GM13976 (cell line): ENCODE data around the gene KANK3.
A peak's percentile ranks its signal among the peaks of the same experiment; 100 is the strongest.

Source experiments
- DNase-seq: peaks from one replicate; pipeline ENCODE4 v3.0.0; 2012; ENCODE audit warnings: low spot score
- in situ Hi-C: fragments of 300-500 bp; cut with MboI; formaldehyde crosslinking; loops from one replicate; pipeline ENCODE4 v1.12.0; 2022; ENCODE audit warnings: low sequenced_read_pairs, mixed read lengths, inconsistent platforms; ENCODE audit not compliant: unreplicated experiment
- TF ChIP-seq, protein P1 (sequence below): IDR thresholded peaks from 2 replicates; pipeline ENCODE4 v1.5.1; 2012; ENCODE audit warnings: borderline replicate concordance, mild to moderate bottlenecking; ENCODE audit not compliant: insufficient read depth; ENCODE audit errors: extremely low read depth, missing control alignments, control extremely low read depth

The KANK3 gene

DNA sequence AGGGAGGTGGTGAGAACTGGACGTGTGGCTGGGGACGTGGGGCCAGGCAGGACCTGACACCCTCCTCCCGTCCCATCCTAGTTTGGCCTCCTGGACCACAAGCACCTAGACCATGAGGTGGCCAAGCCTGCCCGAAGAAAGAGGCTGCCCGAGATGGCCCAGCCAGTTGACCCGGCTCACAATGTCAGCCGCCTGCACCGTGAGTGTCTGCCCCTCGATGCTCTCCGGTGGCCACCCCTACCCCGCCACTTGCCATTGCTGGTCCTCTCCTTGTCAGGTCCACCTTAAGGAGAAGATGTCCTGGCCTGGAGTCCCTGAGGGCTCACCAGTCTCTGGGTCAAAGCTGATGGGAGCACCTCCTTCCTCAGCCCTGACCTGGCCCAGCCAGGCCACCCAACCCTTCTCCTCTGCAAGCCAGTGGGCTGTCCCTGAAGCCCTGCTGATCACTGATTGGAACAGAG, 23.1 kb upstream of the KANK3 start:
- peak; percentile 36 for DNase-seq
- TF ChIP-seq, protein P1, sequence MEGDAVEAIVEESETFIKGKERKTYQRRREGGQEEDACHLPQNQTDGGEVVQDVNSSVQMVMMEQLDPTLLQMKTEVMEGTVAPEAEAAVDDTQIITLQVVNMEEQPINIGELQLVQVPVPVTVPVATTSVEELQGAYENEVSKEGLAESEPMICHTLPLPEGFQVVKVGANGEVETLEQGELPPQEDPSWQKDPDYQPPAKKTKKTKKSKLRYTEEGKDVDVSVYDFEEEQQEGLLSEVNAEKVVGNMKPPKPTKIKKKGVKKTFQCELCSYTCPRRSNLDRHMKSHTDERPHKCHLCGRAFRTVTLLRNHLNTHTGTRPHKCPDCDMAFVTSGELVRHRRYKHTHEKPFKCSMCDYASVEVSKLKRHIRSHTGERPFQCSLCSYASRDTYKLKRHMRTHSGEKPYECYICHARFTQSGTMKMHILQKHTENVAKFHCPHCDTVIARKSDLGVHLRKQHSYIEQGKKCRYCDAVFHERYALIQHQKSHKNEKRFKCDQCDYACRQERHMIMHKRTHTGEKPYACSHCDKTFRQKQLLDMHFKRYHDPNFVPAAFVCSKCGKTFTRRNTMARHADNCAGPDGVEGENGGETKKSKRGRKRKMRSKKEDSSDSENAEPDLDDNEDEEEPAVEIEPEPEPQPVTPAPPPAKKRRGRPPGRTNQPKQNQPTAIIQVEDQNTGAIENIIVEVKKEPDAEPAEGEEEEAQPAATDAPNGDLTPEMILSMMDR = no peak
- in situ Hi-C loops = no loop called here

DNA sequence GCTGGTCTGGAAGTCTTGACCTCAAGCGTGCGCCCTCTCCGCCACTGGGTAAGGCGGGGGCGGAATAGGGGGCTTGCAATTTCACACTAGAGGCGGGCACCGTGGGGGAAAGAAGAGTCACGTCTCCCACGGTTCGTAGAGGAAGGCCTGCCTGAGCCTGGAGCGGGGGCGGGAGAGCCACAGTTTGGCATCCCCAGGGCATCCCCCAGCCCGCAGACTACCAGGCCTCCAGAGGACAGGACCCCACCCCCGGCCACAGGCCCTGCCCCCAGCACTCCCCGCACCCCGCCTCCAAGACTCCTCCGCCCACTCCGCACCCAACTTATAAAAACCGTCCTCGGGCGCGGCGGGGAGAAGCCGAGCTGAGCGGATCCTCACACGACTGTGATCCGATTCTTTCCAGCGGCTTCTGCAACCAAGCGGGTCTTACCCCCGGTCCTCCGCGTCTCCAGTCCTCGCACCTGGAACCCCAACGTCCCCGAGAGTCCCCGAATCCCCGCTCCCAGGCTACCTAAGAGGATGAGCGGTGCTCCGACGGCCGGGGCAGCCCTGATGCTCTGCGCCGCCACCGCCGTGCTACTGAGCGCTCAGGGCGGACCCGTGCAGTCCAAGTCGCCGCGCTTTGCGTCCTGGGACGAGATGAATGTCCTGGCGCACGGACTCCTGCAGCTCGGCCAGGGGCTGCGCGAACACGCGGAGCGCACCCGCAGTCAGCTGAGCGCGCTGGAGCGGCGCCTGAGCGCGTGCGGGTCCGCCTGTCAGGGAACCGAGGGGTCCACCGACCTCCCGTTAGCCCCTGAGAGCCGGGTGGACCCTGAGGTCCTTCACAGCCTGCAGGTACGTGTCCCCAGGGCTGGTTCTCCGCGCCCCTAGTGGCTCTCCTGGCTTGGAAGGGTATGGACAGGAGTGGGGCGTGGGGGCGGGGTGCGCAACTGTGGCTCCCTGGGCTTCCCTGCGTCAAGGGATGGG, 21.0 kb upstream of the KANK3 start, which contains the start of gene ANGPTL4:
ANGPTL4 (plus strand) TSS at position 353 of the 969 bp plus-strand sequence; CDS start at position 520, 167 bp downstream.
- in situ Hi-C loops = no loop called here
- DNase-seq = peak; percentile 78

DNA sequence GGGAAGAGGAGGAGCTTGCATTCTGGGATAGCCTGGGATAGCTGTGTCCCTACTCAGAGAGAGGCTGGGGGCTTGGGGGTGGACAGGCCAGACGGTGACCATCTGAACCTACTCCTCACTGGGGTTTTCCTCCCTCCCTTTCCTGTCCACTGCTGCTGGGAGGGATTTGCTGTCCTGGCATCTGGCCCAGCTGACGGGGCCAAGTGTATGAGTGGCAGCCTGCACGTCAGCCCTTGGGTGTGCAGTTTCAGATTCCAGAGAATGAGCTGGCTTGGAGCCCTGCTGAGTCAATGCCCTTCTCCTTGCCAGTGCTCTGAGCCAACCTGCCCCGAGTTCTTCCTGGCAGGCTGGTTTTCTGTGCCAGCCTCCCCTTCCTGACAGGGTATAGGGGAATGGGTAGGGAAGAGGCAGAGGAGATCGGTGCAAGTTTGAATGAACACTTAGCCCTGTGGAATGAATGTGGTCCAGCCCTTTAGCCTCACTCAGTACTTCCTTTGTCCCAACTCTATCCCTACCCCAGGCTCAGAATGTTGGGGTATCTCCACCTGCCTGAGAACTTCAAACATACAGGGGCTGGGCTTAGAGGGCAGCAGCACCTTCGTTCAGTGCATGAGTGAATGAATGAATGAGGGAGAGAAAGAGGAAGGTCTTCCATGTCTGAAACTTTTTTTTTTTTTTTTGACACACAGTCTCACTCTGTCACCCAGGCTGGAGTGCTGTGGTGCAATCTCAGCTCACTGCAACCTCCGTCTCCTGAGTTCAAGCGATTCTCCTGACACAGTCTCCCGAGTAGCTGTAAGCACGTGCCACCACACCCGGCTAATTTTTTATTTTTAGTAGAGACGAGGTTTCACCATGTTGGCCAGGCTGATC, 19.1 kb upstream of the KANK3 start:
- DNase-seq = no peak
- in situ Hi-C loops = no loop called here
- TF ChIP-seq, protein P1 = no peak

More for the DNA sequence above, 21.0 kb upstream of the KANK3 start, which contains the start of gene ANGPTL4:
- TF ChIP-seq, protein P1 = no peak

DNA sequence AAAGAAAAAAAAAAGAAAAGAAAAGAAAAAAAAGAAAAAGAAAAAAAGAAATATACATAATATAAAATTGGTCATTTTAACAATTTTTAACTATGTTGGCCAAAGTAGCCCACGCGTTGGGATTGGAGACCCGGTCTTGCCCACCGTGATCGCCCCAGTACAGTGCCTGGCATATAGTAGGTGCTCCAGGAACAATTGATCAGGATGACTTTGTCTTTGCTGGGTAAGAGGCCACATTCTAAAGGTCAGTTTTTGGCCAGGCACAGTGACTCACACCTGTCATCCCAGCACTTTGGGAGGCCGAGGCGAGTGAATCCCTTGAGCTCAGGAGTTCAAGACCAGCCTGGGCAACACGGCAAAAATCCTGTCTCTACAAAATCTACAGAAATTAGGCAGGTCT, 17.1 kb upstream of the KANK3 start:
- DNase-seq = no peak
- in situ Hi-C loops = no loop called here
- TF ChIP-seq, protein P1 = no peak

DNA sequence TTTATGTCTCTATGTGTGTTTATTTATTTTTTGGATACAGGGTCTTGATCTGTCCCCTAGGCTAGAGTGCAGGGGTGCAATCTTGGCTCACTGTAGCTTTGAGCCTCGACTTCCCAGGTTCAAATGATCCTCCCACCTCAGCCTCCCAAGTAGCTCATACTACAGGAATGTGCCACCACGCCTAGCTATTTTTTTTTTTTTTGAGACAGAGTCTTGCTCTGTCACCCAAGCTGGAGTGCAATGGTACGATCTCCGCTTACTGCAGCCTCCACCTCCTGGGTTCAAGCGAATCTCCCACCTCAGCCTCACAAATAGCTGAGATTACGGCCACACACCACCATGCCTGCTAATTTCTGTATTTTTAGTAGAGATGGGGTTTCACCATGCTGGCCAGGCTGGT, 15.9 kb upstream of the KANK3 start:
- TF ChIP-seq, protein P1 = no peak
- in situ Hi-C loops = no loop called here

DNA sequence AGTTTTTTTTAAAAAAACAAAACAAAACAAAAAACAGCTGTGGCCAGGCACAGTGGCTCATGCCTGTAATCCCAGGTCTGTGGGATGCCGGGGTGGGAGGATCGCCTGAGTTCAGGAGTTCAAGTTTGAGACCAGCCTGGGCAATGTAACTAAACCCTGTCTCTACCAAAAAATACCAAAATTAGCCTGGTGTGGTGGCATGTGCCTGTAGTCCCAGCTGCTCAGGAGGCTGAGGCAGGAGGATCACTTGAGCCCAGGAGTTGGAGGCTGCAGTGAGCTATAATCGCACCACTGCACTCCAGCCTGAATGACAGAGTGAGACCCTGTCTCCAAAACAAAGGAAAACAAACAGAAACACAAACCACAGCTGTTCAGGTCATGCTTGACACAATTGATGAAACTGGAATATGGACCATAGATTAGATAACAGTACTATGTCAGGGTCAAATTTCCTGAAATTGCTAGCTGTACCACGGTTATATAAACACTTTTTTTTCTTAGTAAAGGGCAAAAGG, 14.0 kb upstream of the KANK3 start:
- TF ChIP-seq, protein P1 = no peak
- DNase-seq = no peak
- in situ Hi-C loops = no loop called here

More for the DNA sequence above, 15.9 kb upstream of the KANK3 start:
- DNase-seq = no peak
